ENCODE data around the gene NUDT3. TPM values are rescaled to one million over a fixed set of nuclear protein-coding genes. Genes with fewer than 3 reads are reported as not detected.

The NUDT3 gene
- total and polyA plus RNA-seq, 9 of the 15 experiments (the other 6 are each of a cell fraction or from before 2014, with no cell fraction given): 5.4 to 81.2 (median 56.4) TPM

DNA sequence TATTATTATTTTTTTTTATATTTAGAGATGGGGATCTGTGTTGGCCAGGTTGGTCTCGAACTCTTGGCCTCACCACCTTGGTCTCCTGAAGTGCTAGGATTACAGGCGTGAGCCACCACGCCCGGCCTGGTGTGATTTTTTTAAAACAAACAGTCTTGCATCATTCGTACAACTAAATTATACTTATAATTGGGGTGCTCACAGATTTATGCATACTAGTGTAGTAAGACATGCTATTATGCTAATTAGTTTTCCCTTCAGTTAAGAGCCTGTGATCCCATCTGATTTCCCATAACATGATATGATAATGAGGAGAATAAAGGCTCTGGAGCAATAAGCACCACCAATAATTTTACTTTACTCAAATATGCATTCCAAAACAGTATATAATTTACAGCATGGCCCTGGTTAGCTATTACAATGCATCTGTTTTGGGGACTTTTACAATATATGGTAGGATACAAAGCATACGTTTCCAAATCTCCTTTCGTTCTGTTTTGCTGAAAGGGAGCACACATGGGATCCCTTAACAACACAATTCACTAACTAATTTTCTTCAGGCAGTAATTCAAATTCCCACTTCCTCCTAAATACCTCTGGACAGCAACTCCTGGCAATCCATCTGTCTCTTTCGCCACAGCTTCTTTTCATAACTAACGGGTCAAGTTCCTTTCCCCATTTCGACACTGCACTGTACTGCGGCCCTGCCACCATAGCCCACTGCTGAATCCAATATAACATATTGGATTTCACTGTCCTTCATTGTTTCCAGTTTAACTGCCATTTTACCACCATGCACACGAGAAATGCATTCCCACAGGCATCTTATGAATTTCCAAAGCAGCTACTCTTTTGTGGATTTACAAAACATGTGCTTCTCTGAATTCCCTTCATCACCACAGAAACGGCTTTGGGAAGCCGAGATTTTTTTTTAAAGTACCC, 1.7 kb downstream of the NUDT3 start (continued):
- TF ChIP-seq, protein P1, sequence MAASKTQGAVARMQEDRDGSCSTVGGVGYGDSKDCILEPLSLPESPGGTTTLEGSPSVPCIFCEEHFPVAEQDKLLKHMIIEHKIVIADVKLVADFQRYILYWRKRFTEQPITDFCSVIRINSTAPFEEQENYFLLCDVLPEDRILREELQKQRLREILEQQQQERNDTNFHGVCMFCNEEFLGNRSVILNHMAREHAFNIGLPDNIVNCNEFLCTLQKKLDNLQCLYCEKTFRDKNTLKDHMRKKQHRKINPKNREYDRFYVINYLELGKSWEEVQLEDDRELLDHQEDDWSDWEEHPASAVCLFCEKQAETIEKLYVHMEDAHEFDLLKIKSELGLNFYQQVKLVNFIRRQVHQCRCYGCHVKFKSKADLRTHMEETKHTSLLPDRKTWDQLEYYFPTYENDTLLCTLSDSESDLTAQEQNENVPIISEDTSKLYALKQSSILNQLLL (CRISPR knock-in tag; IDR thresholded peaks at IDR 0.05; ENCODE audit: borderline replicate concordance): no peak
- TF ChIP-seq ARNT (IDR thresholded peaks at IDR 0.05) (no peak), ZNF263 (CRISPR knock-in tag; IDR thresholded peaks at IDR 0.05; ENCODE audit: borderline replicate concordance) (no peak), CBX3 (IDR thresholded peaks at IDR 0.05; ENCODE audit: borderline replicate concordance in 1 of 2, low read length in 2 of 2) (no peak), ZNF232 (CRISPR knock-in tag; IDR thresholded peaks at IDR 0.05) (no peak), MCM7 (IDR thresholded peaks at IDR 0.05) (no peak), MEIS2 (IDR thresholded peaks at IDR 0.05; ENCODE audit: partially characterized antibody) (peak; percentile 73), ZBTB1 (CRISPR knock-in tag; IDR thresholded peaks at IDR 0.05; ENCODE audit: borderline replicate concordance, low read depth) (no peak), RBFOX2 (IDR thresholded peaks at IDR 0.05; ENCODE audit: low read depth, low read length) (0 out of 2 replicates have a peak, but pooled peaks have one; percentile 46), TEAD2 (tag; IDR thresholded peaks at IDR 0.05) (no peak), LEF1 (IDR thresholded peaks at IDR 0.05) (no peak), TCF7 (IDR thresholded peaks at IDR 0.05; ENCODE audit: borderline replicate concordance) (no peak), CXXC5 (CRISPR knock-in tag; IDR thresholded peaks at IDR 0.05) (no peak)
- TF ChIP-seq, protein P2, sequence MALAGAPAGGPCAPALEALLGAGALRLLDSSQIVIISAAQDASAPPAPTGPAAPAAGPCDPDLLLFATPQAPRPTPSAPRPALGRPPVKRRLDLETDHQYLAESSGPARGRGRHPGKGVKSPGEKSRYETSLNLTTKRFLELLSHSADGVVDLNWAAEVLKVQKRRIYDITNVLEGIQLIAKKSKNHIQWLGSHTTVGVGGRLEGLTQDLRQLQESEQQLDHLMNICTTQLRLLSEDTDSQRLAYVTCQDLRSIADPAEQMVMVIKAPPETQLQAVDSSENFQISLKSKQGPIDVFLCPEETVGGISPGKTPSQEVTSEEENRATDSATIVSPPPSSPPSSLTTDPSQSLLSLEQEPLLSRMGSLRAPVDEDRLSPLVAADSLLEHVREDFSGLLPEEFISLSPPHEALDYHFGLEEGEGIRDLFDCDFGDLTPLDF (CRISPR knock-in tag; IDR thresholded peaks at IDR 0.05): no peak
- TF ChIP-seq, protein P3, sequence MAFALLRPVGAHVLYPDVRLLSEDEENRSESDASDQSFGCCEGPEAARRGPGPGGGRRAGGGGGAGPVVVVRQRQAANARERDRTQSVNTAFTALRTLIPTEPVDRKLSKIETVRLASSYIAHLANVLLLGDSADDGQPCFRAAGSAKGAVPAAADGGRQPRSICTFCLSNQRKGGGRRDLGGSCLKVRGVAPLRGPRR (CRISPR knock-in tag; IDR thresholded peaks at IDR 0.05): no peak
- TF ChIP-seq, protein P4, sequence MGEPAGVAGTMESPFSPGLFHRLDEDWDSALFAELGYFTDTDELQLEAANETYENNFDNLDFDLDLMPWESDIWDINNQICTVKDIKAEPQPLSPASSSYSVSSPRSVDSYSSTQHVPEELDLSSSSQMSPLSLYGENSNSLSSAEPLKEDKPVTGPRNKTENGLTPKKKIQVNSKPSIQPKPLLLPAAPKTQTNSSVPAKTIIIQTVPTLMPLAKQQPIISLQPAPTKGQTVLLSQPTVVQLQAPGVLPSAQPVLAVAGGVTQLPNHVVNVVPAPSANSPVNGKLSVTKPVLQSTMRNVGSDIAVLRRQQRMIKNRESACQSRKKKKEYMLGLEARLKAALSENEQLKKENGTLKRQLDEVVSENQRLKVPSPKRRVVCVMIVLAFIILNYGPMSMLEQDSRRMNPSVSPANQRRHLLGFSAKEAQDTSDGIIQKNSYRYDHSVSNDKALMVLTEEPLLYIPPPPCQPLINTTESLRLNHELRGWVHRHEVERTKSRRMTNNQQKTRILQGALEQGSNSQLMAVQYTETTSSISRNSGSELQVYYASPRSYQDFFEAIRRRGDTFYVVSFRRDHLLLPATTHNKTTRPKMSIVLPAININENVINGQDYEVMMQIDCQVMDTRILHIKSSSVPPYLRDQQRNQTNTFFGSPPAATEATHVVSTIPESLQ (CRISPR knock-in tag; IDR thresholded peaks at IDR 0.05): peak; percentile 69; the same call in 1 of the 2 replicates
- TF ChIP-seq, protein P5, sequence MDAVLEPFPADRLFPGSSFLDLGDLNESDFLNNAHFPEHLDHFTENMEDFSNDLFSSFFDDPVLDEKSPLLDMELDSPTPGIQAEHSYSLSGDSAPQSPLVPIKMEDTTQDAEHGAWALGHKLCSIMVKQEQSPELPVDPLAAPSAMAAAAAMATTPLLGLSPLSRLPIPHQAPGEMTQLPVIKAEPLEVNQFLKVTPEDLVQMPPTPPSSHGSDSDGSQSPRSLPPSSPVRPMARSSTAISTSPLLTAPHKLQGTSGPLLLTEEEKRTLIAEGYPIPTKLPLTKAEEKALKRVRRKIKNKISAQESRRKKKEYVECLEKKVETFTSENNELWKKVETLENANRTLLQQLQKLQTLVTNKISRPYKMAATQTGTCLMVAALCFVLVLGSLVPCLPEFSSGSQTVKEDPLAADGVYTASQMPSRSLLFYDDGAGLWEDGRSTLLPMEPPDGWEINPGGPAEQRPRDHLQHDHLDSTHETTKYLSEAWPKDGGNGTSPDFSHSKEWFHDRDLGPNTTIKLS (IDR thresholded peaks at IDR 0.05; ENCODE audit: borderline replicate concordance, low read depth): no peak
- TF ChIP-seq, protein P6, sequence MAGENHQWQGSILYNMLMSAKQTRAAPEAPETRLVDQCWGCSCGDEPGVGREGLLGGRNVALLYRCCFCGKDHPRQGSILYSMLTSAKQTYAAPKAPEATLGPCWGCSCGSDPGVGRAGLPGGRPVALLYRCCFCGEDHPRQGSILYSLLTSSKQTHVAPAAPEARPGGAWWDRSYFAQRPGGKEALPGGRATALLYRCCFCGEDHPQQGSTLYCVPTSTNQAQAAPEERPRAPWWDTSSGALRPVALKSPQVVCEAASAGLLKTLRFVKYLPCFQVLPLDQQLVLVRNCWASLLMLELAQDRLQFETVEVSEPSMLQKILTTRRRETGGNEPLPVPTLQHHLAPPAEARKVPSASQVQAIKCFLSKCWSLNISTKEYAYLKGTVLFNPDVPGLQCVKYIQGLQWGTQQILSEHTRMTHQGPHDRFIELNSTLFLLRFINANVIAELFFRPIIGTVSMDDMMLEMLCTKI (IDR thresholded peaks at IDR 0.05; ENCODE audit: partially characterized antibody): no peak
